Choroid plexus epithelial cell (primary cell): ENCODE measurements around the gene PNMA8C.
"Not testable (repeated sequence)": the region's sequence is repeated elsewhere in the genome, so short reads cannot be mapped to it uniquely, and the experiment has no call there.

ENCODE experiments used
- DNase-seq: peaks from one replicate; pipeline ENCODE4 v3.0.0-alpha.2; 2010; ENCODE audit warnings: low read depth
- H3K4me3 ChIP-seq: 2 replicates; pipeline ENCODE4 v1.5.1; 2011; ENCODE audit warnings: low read depth, mild to moderate bottlenecking, control low read depth, low read length, moderate library complexity
- TF ChIP-seq, protein P1 (sequence below): conservative IDR thresholded peaks from 2 replicates; pipeline ENCODE4 v1.5.1; 2011; ENCODE audit warnings: low read depth, mild to moderate bottlenecking, control low read depth, inconsistent platforms, low read length, moderate library complexity

The PNMA8C gene

DNA sequence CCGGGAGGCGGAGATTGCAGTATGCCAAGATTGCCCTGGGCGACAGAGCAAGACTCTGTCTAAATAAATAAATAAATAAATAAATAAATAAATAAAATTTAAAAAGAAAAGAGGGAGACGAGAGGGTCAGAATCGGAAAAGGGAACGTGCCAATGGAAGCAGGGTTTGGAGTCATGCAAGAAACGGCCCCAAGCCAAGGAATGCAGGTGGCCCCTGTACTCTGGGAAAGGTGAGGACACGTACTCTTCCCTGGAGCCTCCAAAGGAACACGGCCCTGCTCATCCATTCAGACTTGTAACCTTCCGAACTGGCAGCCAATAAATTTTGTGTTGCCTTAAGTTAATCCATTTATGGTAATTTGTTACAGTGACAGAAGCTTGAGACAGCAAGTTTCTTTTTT is 19.9 kb upstream of the PNMA8C start:
- TF ChIP-seq, protein P1, sequence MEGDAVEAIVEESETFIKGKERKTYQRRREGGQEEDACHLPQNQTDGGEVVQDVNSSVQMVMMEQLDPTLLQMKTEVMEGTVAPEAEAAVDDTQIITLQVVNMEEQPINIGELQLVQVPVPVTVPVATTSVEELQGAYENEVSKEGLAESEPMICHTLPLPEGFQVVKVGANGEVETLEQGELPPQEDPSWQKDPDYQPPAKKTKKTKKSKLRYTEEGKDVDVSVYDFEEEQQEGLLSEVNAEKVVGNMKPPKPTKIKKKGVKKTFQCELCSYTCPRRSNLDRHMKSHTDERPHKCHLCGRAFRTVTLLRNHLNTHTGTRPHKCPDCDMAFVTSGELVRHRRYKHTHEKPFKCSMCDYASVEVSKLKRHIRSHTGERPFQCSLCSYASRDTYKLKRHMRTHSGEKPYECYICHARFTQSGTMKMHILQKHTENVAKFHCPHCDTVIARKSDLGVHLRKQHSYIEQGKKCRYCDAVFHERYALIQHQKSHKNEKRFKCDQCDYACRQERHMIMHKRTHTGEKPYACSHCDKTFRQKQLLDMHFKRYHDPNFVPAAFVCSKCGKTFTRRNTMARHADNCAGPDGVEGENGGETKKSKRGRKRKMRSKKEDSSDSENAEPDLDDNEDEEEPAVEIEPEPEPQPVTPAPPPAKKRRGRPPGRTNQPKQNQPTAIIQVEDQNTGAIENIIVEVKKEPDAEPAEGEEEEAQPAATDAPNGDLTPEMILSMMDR = no peak
- no peak overlapping the region for H3K4me3 ChIP-seq
- no peak for DNase-seq

DNA sequence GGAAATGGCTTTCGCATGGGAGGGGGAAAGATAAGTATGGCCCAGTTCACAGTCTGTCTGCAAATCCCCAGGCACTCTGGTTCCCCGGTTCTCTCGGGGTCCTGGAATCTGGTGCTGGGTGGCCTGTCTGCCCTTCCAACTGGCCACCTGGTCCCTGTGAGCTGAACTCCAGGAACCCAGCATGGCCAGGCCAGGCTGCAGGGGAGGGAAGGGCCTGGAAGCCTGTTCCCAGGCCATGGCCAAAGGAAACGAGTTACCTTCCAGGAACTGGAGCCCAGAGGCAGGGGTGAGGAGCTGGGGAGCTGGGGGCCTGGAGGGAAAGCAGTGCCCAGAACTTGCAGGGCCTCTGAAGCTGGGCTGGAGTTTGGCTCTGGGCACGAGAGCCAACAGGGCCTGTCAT is 19.1 kb upstream of the PNMA8C start:
- no peak for DNase-seq

DNA sequence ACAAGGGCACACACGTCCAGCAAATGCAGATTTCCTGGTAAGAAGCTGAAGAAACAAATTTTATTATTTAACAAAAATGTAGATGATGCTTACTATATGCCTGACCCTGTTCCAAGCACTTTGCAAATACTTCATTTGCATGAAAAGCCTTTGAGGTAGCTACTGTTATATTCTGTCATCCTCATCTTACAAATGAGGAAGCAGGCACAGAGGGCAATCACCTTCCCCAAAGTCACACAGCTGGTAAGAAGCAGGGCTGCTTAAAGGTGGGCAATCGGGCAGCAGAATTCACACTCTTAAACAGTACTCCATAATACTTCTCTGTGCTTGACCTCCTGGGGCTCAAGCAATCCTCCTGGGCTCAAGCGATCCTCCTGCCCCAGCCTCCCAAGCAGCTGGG is 18.3 kb upstream of the PNMA8C start:
- DNase-seq = no peak
- TF ChIP-seq, protein P1 = no peak
- H3K4me3 ChIP-seq = no peak overlapping the region

More for the DNA sequence above, 19.1 kb upstream of the PNMA8C start:
- TF ChIP-seq, protein P1 = no peak
- H3K4me3 ChIP-seq = no peak overlapping the region

DNA sequence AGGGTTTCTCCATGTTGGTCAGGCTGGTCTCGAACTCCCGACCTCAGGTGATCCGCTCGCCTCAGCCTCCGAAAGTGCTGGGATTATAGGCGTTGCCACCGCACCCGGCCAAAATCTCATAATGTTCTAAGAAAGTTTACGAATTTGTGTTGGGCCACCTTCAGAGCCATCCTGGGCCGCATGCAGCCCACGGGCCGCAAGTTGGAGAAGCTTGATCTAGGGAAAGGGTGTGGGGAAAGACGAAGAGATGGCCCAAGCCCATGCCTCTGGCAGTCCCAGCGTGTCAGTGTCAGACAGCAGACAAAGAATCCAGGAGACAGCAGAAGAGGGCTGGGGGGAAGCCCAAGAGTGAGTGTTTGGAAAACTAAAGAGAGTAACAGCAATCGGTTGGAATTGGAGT is 17.3 kb upstream of the PNMA8C start:
- H3K4me3 ChIP-seq = no peak overlapping the region
- TF ChIP-seq, protein P1 = no peak
- DNase-seq = no peak

DNA sequence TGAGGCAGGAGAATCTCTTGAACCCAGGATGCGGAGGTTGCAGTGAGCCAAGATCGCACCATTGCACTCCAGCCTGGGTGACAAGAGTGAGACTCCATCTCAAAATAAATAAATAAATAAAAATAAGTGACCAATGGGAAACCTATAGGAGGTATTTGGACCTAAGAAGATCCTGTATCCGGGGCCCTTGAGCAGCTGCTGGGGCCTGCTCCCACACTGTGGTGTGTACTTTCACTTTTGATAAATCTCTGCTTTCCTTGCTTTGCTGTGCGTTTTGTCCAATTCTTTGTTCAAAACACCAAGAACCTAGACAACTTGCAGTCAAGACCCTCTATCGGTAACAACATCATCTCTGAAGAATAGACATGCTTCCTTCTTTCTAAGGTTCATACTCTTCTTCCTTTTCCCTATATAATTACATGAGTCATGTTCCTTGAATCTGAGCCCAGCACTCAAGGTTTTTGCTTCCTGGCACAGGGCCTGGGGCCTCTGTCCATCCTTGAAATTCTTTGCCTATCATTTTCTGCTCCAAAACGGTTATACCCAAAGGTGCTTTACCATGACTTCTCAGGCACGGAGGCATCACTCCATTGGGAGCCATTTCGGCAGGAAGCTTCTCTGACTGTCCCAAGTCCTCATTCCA is 14.2 kb upstream of the PNMA8C start:
- TF ChIP-seq, protein P1 = no peak
- no peak overlapping the region for H3K4me3 ChIP-seq
- peak; percentile 79 for DNase-seq

DNA sequence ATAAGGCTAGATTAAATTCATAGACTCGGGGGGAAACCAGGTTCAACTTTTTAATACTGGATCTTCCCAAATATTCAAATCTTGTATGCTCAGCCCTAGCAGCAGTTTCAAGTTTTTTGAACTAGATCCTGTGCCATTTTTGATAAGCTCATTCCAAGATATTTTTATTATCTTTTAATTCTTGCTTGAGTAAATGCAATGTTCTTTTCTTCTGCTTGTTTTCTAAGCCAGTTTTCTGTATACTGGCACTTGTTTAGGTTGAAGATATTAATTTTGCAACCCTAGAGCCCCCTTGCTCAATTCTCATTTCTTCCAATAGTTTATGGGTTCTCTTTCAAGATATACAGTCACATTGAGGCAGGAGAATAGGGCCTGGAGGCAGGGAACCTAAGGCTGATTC is 13.1 kb upstream of the PNMA8C start:
- TF ChIP-seq, protein P1 = no peak
- no peak for DNase-seq
- H3K4me3 ChIP-seq = no peak overlapping the region

DNA sequence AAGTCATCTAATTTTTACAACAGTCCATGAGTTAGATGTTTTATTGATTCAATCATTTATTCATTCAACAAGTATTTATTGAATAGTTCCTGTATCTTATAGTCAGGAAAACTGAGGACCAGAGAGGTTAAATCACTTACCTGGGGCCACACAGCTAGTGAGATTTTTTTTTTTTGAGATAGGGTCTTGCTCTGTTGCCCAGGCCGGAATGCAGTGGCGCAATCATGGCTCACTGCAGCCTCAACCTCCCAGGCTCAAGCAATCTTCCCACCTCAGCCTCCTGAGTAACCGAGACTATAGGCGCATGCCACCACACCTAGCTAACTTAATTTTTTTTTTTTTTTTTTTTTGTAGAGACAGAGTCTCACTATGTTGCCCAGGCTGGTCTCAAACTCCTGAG is 7.0 kb upstream of the PNMA8C start:
- not testable (repeated sequence) for H3K4me3 ChIP-seq, DNase-seq
